Large intestine (tissue), 3 donors: ENCODE results near the gene GLUL. TPM values are rescaled to one million over a fixed set of nuclear protein-coding genes. Genes with fewer than 3 reads are reported as not detected.

Source experiments
- DNase-seq, 2 donors: peaks; one replicate each; pipeline versions ENCODE4 v3.0.0 to v3.0.0-alpha.2; 2013
- H3K27ac ChIP-seq: one replicate; pipeline ENCODE4 v1.5.1; 2013; ENCODE audit warnings: low read length
- H3K27me3 ChIP-seq: 2 replicates; pipeline ENCODE4 v1.6.1; 2013; ENCODE audit warnings: low read length; ENCODE audit not compliant: control insufficient read depth, insufficient read depth
- H3K36me3 ChIP-seq: 2 replicates; pipeline ENCODE4 v1.6.1; 2013; ENCODE audit warnings: low read length; ENCODE audit not compliant: control insufficient read depth, insufficient read depth
- H3K4me1 ChIP-seq: one replicate; pipeline ENCODE4 v1.6.1; 2013; ENCODE audit warnings: low read length; ENCODE audit not compliant: control insufficient read depth, insufficient read depth
- H3K4me3 ChIP-seq: one replicate; pipeline ENCODE4 v1.5.1; 2013; ENCODE audit warnings: low read length
- H3K9me3 ChIP-seq: one replicate; pipeline ENCODE4 v1.6.1; 2013; ENCODE audit warnings: mild to moderate bottlenecking, low read depth, low read length, moderate library complexity; ENCODE audit not compliant: control insufficient read depth
- WGBS: methylation state at CpG from one replicate; pipeline ENCODE4 v1.1.5; 2013; ENCODE audit warnings: low lambda C conversion rate; ENCODE audit not compliant: insufficient coverage; 5-methylcytosine and 5-hydroxymethylcytosine counted together
- polyA plus RNA-seq: library from polyadenylated mRNA; unstranded; fragments of 120-200 nt; gene quantifications from one replicate; pipeline ENCODE4 v1.2.1, GENCODE V29; 2013

GLUL gene
- polyA plus RNA-seq, 1 donor = 164 TPM

DNA sequence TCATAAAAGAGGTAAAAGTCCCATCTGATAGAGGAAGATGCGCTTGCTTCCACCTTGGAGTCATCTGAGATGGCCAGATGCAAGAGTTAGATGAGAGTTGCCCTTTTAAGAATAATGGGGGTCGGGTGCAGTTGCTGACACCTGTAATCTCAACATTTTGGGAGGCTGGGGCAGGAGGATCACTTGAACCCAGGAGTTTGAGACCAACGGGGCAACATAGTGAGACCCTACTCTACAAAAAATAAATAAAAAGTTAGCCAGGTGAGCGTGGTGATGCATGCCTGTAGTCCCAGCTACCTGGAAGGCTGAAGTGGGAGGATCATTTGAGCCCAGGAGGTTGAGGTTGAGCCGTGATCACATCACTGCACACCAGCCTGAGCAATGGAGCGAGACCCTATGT, 22.4 kb upstream of the GLUL start:
- H3K9me3 ChIP-seq = no peaks in the 10 kb centered on the region
- peaks cover 3% of the 10 kb centered on the region for H3K27me3 ChIP-seq
- no peak overlapping the region for H3K27ac ChIP-seq
- peaks cover 2% of the 10 kb centered on the region for H3K4me1 ChIP-seq
- WGBS = no CpG with 5 or more reads among the region's 6 CpGs
- H3K4me3 ChIP-seq = no peak overlapping the region
- H3K36me3 ChIP-seq = no peaks in the 10 kb centered on the region
- no peak for DNase-seq

DNA sequence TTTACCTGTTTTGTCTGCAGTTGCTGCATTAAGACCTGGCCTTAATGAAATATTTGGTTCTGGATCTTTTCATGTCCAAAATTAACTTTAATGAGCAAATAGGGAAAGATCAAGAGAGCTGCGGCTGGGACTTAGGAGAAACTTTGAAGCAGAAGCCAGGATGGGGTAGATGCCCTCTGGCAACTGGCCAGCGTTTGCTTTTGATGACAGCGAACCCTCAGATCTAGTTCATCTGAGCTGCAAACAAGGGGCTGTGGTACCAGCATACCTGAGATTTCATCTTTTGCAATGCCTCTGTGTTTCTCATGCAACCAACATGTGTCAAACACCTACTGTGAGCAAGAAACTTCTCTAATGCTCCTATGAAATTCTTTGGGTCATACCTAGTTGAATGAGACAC, 21.9 kb upstream of the GLUL start:
- H3K4me3 ChIP-seq = no peak overlapping the region
- no peak overlapping the region for H3K27ac ChIP-seq
- DNase-seq = no peak
- no peaks in the 10 kb centered on the region for H3K9me3 ChIP-seq
- 80% methylated on average over 1 of the region's 3 CpGs for WGBS
- H3K27me3 ChIP-seq = peaks cover 3% of the 10 kb centered on the region
- peaks cover 6% of the 10 kb centered on the region for H3K4me1 ChIP-seq
- no peaks in the 10 kb centered on the region for H3K36me3 ChIP-seq

DNA sequence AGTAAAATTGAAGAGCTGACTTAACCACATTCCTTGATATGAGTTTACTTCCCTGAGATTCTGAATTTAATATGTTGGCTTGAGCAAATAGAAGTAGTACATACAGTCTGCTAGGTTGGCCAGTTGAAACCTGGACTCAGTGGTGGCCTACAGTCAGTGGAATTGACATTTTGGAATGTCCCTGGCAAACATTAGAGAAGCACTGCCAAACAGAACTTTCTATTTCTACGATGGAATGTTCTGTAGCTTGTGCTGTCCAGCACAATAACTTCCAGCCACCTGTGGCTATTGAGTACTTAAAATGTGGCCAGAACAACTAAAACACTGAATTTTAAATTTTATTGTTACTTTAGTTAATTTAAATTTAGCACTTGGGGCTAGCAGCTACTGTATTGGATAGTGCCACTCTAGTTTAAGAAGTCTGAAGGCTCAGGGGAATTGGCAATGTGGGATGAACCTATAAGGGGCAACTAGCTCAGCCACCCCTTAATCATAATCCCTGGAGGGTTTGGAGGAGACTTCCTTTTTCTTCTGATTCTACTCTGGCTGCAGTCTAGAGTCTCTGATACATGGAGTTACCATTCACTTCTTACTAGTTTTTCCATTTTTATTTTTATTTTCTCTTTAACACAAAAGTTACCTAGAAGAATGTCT, 19.2 kb upstream of the GLUL start:
- H3K4me1 ChIP-seq = peaks cover 6% of the 10 kb centered on the region
- peaks cover 3% of the 10 kb centered on the region for H3K27me3 ChIP-seq
- WGBS = no CpG with 5 or more reads among the region's 1 CpG
- no peaks in the 10 kb centered on the region for H3K36me3 ChIP-seq
- no peak overlapping the region for H3K4me3 ChIP-seq
- H3K27ac ChIP-seq = no peak overlapping the region
- H3K9me3 ChIP-seq = no peaks in the 10 kb centered on the region
- DNase-seq = no peak

DNA sequence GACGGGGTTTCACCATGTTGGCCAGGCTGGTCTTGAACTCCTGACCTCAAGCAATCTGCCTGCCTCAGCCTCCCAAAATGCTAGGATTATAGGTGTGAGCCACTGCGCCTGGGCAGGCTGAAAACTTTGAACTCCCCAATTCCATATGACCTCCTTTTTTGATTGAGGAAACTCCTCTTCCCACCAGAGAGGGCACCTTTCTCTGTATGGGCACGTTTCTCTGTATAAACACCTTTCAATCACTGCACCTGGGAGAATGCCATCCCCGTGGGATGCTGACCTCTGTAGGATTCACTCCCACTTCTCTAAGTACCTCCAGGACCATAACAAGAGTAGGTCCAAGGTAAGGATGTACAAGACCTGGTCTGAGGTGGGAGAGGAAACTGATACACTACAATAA, 18.5 kb upstream of the GLUL start:
- Histone ChIP-seq H3K9me3 (no peaks in the 10 kb centered on the region), H3K27ac (no peak overlapping the region), H3K4me3 (no peak overlapping the region), H3K4me1 (peaks cover 6% of the 10 kb centered on the region), H3K36me3 (no peaks in the 10 kb centered on the region), H3K27me3 (peaks cover 3% of the 10 kb centered on the region)
- WGBS = no CpG with 5 or more reads among the region's 4 CpGs
- no peak for DNase-seq

DNA sequence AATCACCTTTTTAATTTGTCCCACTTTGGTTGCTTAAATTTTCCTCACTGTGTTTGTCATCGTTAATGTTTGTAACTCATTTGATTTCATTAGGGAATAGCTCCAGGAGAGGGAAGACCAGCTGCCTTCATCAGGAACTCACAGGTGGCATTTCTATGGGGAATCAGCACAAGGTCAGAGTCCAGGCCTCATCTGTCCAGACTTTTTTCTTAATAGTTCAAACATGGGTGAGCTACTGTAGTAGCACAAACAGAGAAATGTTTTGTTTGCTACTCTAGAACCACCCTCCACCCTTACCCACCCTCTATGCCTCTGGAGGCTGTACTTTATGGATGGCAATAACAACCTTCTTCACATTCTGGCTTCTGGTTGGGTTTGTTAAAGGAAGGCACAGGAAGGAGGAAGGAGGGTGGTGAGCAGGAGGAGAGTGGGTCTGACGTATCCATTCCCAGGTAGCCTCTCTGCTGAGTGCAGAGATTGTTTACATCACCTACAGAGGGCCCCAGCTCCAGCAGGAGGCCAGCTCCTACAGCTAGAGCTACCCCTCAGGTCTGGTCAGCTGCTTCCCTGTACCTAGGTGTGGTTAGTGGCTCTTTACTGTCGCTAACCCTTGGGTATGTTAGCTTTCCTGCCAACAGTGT, 17.0 kb upstream of the GLUL start:
- H3K4me3 ChIP-seq = no peak overlapping the region
- H3K27me3 ChIP-seq = no peaks in the 10 kb centered on the region
- H3K4me1 ChIP-seq = peaks cover 6% of the 10 kb centered on the region
- WGBS = no CpG with 5 or more reads among the region's 3 CpGs
- no peak overlapping the region for H3K27ac ChIP-seq
- DNase-seq = peak in 1 of 2 donors; percentile 57
- H3K9me3 ChIP-seq = no peaks in the 10 kb centered on the region
- H3K36me3 ChIP-seq = no peaks in the 10 kb centered on the region

DNA sequence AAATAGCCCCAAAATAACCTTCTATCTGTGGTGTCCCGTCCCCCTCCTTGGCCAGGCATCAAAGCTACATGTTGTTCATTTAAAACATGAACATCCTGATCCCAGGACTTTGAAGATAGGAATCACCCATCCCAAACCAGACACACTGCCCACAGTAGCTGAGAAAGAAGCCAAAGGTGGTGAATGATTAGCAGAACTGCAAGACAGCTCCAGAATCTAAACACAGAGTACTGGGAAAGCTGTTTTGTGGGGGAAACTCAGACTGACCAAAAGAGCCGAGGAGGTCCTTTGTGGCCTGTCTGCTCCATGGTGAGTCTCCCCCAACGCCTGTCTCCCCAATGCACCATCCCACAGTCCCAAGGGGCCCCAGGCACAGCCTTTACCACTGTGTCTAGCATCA, 16.1 kb upstream of the GLUL start:
- DNase-seq = no peak

DNA sequence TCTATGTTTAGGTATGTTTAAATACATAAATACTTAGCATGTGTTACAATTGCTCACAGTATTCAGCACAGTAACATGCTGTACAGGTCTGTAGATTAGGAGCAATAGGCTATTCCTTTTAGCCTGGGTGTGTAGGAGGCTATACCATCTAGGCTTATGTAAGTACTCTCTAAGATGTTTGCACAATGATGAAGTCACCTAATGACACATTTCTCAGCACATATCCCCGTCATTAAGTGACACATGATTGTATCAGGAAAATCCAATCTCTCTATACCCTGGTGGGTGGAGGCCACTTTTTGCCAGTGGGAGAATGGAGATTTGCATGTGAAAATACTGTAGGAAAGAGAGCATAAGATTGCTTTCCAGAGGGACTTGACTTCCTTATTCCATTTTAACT, 14.4 kb upstream of the GLUL start:
- no peaks in the 10 kb centered on the region for H3K27me3 ChIP-seq

More for the DNA sequence above, 16.1 kb upstream of the GLUL start:
- Histone ChIP-seq H3K4me1 (peaks cover 6% of the 10 kb centered on the region), H3K27me3 (no peaks in the 10 kb centered on the region), H3K4me3 (no peak overlapping the region), H3K27ac (no peak overlapping the region), H3K9me3 (no peaks in the 10 kb centered on the region), H3K36me3 (no peaks in the 10 kb centered on the region)
- no CpG with 5 or more reads among the region's 3 CpGs for WGBS

DNA sequence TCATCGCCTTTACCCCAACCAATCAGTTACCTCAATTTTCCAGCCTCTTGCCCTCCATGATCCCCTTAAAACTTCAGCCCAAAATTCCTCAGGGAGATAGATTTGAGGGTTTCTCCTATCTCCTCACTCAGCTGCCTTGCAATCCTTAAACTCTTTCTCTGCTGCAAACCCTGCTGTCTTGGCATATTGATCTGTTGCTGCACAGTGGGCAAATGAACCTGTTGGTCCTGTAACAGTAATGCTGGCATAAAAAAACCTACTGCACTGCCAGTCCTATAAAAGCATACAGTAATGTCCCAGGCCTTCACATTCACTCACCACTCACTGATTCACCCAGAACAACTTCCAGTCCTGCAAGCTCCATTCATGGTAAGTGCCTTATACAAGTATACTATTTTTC, 14.0 kb upstream of the GLUL start:
- H3K27ac ChIP-seq = no peak overlapping the region
- peaks cover 6% of the 10 kb centered on the region for H3K4me1 ChIP-seq
- H3K36me3 ChIP-seq = no peaks in the 10 kb centered on the region
- no peak overlapping the region for H3K4me3 ChIP-seq
- no CpG with 5 or more reads among the region's 1 CpG for WGBS
- no peaks in the 10 kb centered on the region for H3K27me3 ChIP-seq
- no peak for DNase-seq
- no peaks in the 10 kb centered on the region for H3K9me3 ChIP-seq

More for the DNA sequence above, 14.4 kb upstream of the GLUL start:
- peaks cover 6% of the 10 kb centered on the region for H3K4me1 ChIP-seq
- H3K4me3 ChIP-seq = no peak overlapping the region
- H3K27ac ChIP-seq = no peak overlapping the region
- H3K36me3 ChIP-seq = no peaks in the 10 kb centered on the region
- no CpG with 5 or more reads among the region's 1 CpG for WGBS
- no peak for DNase-seq
- no peaks in the 10 kb centered on the region for H3K9me3 ChIP-seq

DNA sequence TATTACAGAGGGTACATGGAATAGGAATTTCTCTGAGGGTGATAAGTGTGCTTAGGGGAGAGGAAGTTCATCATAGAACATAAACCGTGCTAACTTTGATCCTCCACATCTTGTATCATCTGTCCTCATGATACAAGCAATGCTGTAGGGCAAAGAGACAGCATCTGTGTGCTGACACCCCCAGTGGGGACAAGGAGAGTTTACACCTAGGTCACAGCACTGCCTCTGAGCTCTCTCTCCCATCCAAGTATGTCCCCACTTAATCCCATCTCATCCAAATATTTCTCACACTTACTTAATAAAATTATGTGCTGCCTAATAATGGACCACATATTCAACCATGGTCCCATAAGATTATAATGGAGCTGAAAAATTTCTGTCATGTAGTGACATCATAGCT, 13.2 kb upstream of the GLUL start:
- Histone ChIP-seq H3K4me3 (no peak overlapping the region), H3K36me3 (no peaks in the 10 kb centered on the region), H3K4me1 (peaks cover 6% of the 10 kb centered on the region), H3K9me3 (no peaks in the 10 kb centered on the region), H3K27ac (no peak overlapping the region), H3K27me3 (no peaks in the 10 kb centered on the region)
- no CpG with 5 or more reads among the region's 1 CpG for WGBS
- DNase-seq = no peak

DNA sequence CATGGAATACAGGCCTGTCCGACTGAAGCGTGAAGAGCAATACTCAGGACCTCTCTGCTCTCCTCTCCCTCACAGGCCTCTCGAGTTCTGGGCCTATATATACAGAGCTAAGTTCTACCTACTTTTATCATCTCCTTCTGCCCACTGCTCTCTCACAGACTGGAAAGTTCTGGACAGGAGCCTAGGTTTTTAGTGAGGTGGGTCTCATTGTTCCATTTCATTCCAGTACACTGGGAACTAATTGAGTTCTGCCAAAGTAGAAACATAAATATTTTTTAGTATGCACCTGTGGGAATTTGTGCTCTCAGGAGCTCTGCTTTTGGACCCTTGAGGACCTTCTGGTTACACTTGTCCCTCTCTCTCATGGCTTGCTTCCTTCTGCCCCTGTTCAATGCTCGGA, 9.0 kb upstream of the GLUL start, which contains the start of gene TEDDM1:
TEDDM1 (minus strand) TSS at position 101 of the 400 bp plus-strand sequence. CDS start 182 bp downstream, outside the sequence.
- H3K27ac ChIP-seq = no peak within 1 kb of the TSS
- no peaks in the 10 kb centered on the region for H3K4me1 ChIP-seq
- no peak for DNase-seq
- H3K9me3 ChIP-seq = no peaks in the 10 kb centered on the region
- no peaks in the 10 kb centered on the region for H3K36me3 ChIP-seq
- no peak within 1 kb of the TSS for H3K4me3 ChIP-seq
- no peaks in the 10 kb centered on the region for H3K27me3 ChIP-seq
- WGBS = no CpG with 5 or more reads among the region's 4 CpGs
